PC-3 (cell line): Measurements from ENCODE around the gene CTU1. TPM values are rescaled to one million over a fixed set of nuclear protein-coding genes. Genes with fewer than 3 reads are reported as not detected.

ENCODE experiments used
- ATAC-seq: fragments of 200-7000 bp; cut with Tn5 transposase; 2 replicates; pipeline ENCODE4 v1.9.1; 2020; ENCODE audit warnings: mild to moderate bottlenecking, moderate library complexity
- BruUV-seq: library from RNA; stranded (reverse); fragments of 400-500 nt; replicated peaks from 2 replicates; lab custom pipeline; 2021; lab: Mats Ljungman, UMichigan
- CTCF ChIA-PET: fragments of 300-600 bp; sonication (Branson Sonifier 250); formaldehyde crosslinking; loops from one replicate; lab custom pipeline; 2022; ENCODE audit warnings: antibody characterized with exemption; lab: Charles Lee
- POLR2A ChIA-PET: fragments of 300-600 bp; sonication (Branson Sonifier 250); formaldehyde crosslinking; loops from one replicate; lab custom pipeline; 2022; ENCODE audit warnings: antibody characterized with exemption; ENCODE audit not compliant: unreplicated experiment; lab: Charles Lee
- DNase-seq: peaks from one replicate; pipeline ENCODE4 v3.0.0-alpha.2; 2015
- H2AFZ ChIP-seq: fragments of 300-600 bp; sonication (generic); 2 replicates; pipeline ENCODE4 v1.6.0; 2016; ENCODE audit warnings: antibody characterized with exemption, low read length
- H3F3A ChIP-seq: fragments of 300-600 bp; sonication (generic); one replicate; pipeline ENCODE4 v1.6.0; 2017; ENCODE audit warnings: antibody characterized with exemption, low read length, control low read depth, mild to moderate bottlenecking; ENCODE audit not compliant: unreplicated experiment
- H3K27ac ChIP-seq: fragments of 300-600 bp; sonication (generic); 2 replicates; pipeline ENCODE4 v1.5.1; 2016; ENCODE audit warnings: mild to moderate bottlenecking, low read length
- H3K27me3 ChIP-seq: fragments of 300-600 bp; sonication (generic); 2 replicates; pipeline ENCODE4 v1.6.1; 2016; ENCODE audit warnings: low read length, mixed read lengths
- H3K36me3 ChIP-seq: fragments of 300-600 bp; sonication (generic); 2 replicates; pipeline ENCODE4 v1.6.1; 2016; ENCODE audit warnings: low read depth, mixed run types, low read length, mixed read lengths
- H3K4me1 ChIP-seq: fragments of 300-600 bp; sonication (generic); 2 replicates; pipeline ENCODE4 v1.5.1; 2016; ENCODE audit warnings: low read length; ENCODE audit not compliant: insufficient read depth
- H3K4me2 ChIP-seq: fragments of 300-600 bp; sonication (generic); 2 replicates; pipeline ENCODE4 v1.6.0; 2016; ENCODE audit warnings: low read length
- H3K4me3 ChIP-seq: fragments of 300-600 bp; sonication (generic); 2 replicates; pipeline ENCODE4 v1.5.1; 2016; ENCODE audit warnings: mild to moderate bottlenecking, low read length, mixed read lengths
- H3K79me2 ChIP-seq: fragments of 300-600 bp; sonication (generic); 2 replicates; pipeline ENCODE4 v1.6.1; 2017; ENCODE audit warnings: low read length, mixed read lengths
- H3K9ac ChIP-seq: fragments of 300-600 bp; sonication (generic); 2 replicates; pipeline ENCODE4 v1.6.0; 2016; ENCODE audit warnings: mild to moderate bottlenecking, low read length
- H3K9me2 ChIP-seq: fragments of 300-600 bp; sonication (generic); replicated peaks from 2 replicates; pipeline ENCODE4 v1.6.1; 2016; ENCODE audit warnings: mixed run types, low read length, mixed read lengths
- H3K9me3 ChIP-seq: fragments of 300-600 bp; sonication (generic); 2 replicates; pipeline ENCODE4 v1.6.1; 2016; ENCODE audit warnings: low read length, mixed read lengths
- H4K20me1 ChIP-seq: fragments of 300-600 bp; sonication (generic); 2 replicates; pipeline ENCODE4 v1.6.1; 2016; ENCODE audit warnings: low read length, mixed read lengths
- EZH2 ChIP-seq: fragments of 300-600 bp; sonication (generic); IDR thresholded peaks from one replicate; pipeline ENCODE4 v1.6.1; 2017; ENCODE audit warnings: antibody characterized with exemption, mild to moderate bottlenecking, low read length; ENCODE audit not compliant: unreplicated experiment
- EZH2phosphoT487 ChIP-seq: fragments of 300-600 bp; sonication (generic); IDR thresholded peaks from 2 replicates; pipeline ENCODE4 v1.6.1; 2018; ENCODE audit warnings: mild to moderate bottlenecking, antibody characterized with exemption, low read length, borderline replicate concordance
- intact Hi-C: fragments of 100-400 bp; cut with micrococcal nuclease; formaldehyde crosslinking; loops from 2 replicates; pipeline ENCODE4 v1.9.0; 2023
- total RNA-seq: library from RNA; depleted of rRNA; stranded (reverse); fragments of >200 nt; gene quantifications from 2 replicates; pipeline ENCODE4 v1.2.3, GENCODE V29; 2014
- TF ChIP-seq, protein P1 (sequence below): fragments of 300-600 bp; sonication (generic); conservative IDR thresholded peaks from 2 replicates; pipeline ENCODE4 v1.5.1; 2017; ENCODE audit warnings: antibody characterized with exemption, low read depth, mild to moderate bottlenecking, low read length

CTU1 gene
- total RNA-seq, 1 experiment from 2014 or later: 29.0 TPM

DNA sequence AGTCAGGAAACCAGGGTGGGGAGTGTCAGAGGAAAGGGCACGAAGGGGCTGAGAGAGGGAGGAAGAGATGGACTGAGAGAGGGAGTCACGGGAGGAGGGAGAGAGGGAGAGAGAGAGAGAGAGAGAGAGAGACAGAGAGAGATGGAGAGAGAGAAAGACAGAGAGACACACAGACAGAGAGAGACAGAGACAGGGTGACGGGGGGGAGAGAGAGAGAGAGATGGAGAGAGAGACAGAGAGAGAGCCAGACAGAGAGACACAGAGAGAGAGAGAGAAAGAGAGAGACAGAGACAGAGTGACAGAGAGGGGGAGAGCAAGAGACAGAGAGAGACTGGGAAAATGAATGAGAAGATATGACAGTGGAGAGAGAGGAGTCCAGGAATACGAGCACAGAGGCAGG lies 25.0 kb downstream of the CTU1 start:
- H3K9me3 ChIP-seq: no peaks in the 10 kb centered on the region
- H3K36me3 ChIP-seq: no peaks in the 10 kb centered on the region
- H3K27ac ChIP-seq: no peak overlapping the region
- H3K27me3 ChIP-seq: no peaks in the 10 kb centered on the region
- no peak overlapping the region for H3K4me3 ChIP-seq
- CTCF ChIA-PET: no interaction called here
- no peaks in the 10 kb centered on the region for H4K20me1 ChIP-seq
- POLR2A ChIA-PET: no interaction called here
- ATAC-seq (no peak), DNase-seq (no peak)
- no peaks in the 10 kb centered on the region for H3F3A ChIP-seq
- TF ChIP-seq, protein P1, sequence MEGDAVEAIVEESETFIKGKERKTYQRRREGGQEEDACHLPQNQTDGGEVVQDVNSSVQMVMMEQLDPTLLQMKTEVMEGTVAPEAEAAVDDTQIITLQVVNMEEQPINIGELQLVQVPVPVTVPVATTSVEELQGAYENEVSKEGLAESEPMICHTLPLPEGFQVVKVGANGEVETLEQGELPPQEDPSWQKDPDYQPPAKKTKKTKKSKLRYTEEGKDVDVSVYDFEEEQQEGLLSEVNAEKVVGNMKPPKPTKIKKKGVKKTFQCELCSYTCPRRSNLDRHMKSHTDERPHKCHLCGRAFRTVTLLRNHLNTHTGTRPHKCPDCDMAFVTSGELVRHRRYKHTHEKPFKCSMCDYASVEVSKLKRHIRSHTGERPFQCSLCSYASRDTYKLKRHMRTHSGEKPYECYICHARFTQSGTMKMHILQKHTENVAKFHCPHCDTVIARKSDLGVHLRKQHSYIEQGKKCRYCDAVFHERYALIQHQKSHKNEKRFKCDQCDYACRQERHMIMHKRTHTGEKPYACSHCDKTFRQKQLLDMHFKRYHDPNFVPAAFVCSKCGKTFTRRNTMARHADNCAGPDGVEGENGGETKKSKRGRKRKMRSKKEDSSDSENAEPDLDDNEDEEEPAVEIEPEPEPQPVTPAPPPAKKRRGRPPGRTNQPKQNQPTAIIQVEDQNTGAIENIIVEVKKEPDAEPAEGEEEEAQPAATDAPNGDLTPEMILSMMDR: no peak
- no peak for TF ChIP-seq EZH2
- no peak for TF ChIP-seq EZH2phosphoT487
- no peak overlapping the region for H3K4me2 ChIP-seq
- no peaks in the 10 kb centered on the region for H3K9me2 ChIP-seq
- intact Hi-C loops: no loop called here
- H3K4me1 ChIP-seq: no peaks in the 10 kb centered on the region
- H3K9ac ChIP-seq: no peak overlapping the region
- H2AFZ ChIP-seq: no peak overlapping the region
- H3K79me2 ChIP-seq: no peaks in the 10 kb centered on the region
- no TSS peak for BruUV-seq

DNA sequence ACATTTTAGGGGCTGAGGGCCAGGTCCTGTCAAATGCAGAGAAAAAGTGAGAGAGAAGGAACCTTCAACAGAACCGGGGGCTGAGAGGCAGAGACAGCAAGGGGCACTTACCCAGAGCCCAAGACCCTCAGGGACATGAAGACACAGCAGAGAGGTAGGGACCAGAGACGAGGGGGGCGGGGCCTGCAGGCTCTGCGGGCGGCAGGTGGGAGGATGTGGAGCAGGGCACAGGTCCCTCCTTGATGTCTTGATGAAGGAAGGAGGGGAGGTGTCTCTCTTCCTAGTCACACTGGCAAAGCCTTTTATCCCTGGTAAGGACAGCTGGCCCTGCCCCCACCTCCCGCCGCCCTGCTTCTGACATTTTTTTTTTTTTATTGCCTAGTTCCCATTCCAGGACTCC lies 25.6 kb downstream of the CTU1 start, which contains the start of gene KLK14:
TSS of gene KLK14 (minus strand) at position 277 of the 400 bp plus-strand sequence. CDS start at position 4, 273 bp downstream.
- Histone ChIP-seq H3K9me3 (no peaks in the 10 kb centered on the region), H3K79me2 (no peaks in the 10 kb centered on the region), H3K27me3 (no peaks in the 10 kb centered on the region), H4K20me1 (no peaks in the 10 kb centered on the region), H2AFZ (no peak within 1 kb of the TSS), H3F3A (no peaks in the 10 kb centered on the region), H3K4me3 (no peak within 1 kb of the TSS), H3K9me2 (no peaks in the 10 kb centered on the region), H3K27ac (no peak within 1 kb of the TSS), H3K36me3 (no peaks in the 10 kb centered on the region), H3K9ac (no peak within 1 kb of the TSS), H3K4me1 (no peaks in the 10 kb centered on the region), H3K4me2 (no peak within 1 kb of the TSS)
- CTCF ChIA-PET: no interaction called here
- POLR2A ChIA-PET: no interaction called here
- BruUV-seq: no TSS peak
- DNase-seq (no peak), ATAC-seq (no peak)
- intact Hi-C loops: no loop called here
- TF ChIP-seq EZH2 (no peak), EZH2phosphoT487 (no peak)
- TF ChIP-seq, protein P1: no peak

DNA sequence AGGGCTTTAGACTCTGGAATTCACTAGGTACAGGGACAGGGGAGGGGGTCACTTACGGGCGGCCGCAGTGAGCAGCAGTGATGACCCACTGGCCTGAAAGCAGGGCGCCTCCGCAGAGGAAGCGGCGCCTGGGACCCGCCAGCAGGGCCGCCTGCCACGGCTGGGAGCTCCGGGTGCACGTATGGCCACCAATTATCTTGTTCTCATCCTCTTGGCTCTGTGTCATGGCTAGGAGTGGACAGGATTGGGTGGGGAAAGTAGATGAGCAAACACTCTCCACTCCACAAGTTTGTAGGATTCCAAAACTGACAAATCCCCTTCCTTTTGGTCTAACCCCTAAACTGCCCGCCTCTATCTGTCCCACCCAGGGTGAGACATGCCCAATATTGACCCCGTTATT lies 26.7 kb downstream of the CTU1 start:
- no peaks in the 10 kb centered on the region for H3K9me2 ChIP-seq
- no peaks in the 10 kb centered on the region for H3K27me3 ChIP-seq
- no peak overlapping the region for H3K4me2 ChIP-seq
- H3K9me3 ChIP-seq: no peaks in the 10 kb centered on the region
- H3K4me3 ChIP-seq: no peak overlapping the region
- intact Hi-C loops: no loop called here
- no peaks in the 10 kb centered on the region for H4K20me1 ChIP-seq
- no peaks in the 10 kb centered on the region for H3K36me3 ChIP-seq
- H3K79me2 ChIP-seq: no peaks in the 10 kb centered on the region
- ChIA-PET POLR2A (no interaction called here), CTCF (no interaction called here)
- H3K9ac ChIP-seq: no peak overlapping the region
- no peak overlapping the region for H3K27ac ChIP-seq
- no peaks in the 10 kb centered on the region for H3K4me1 ChIP-seq
- no peak for TF ChIP-seq EZH2phosphoT487
- TF ChIP-seq, protein P1: no peak
- no peak for TF ChIP-seq EZH2
- BruUV-seq: no TSS peak
- no peaks in the 10 kb centered on the region for H3F3A ChIP-seq
- H2AFZ ChIP-seq: no peak overlapping the region
- ATAC-seq: no peak
- no peak for DNase-seq
